HepG2 (cell line): ENCODE data around the gene TTC24. TPM values are rescaled to one million over a fixed set of nuclear protein-coding genes. Genes with fewer than 3 reads are reported as not detected.

Source experiments
- ATF7 ChIP-seq, 2 experiments: fragments of 450-650 bp in 1 of 2; sonication (generic) in 1 of 2; formaldehyde crosslinking in 1 of 2; IDR thresholded peaks; 2 replicates each; pipeline versions ENCODE4 v1.4.0 to v1.6.1; 2016 to 2020; ENCODE audit warnings: antibody characterized with exemption in 1 of 2, mild to moderate bottlenecking in 1 of 2, missing genetic modification reagents in 1 of 2
- GATAD2A ChIP-seq: IDR thresholded peaks from 2 replicates; pipeline ENCODE4 v1.6.1; 2016
- ZNF292 ChIP-seq: sonication (generic); formaldehyde crosslinking; IDR thresholded peaks from 2 replicates; pipeline ENCODE4 v1.8.1; 2022; ENCODE audit warnings: mild to moderate bottlenecking, low read depth, missing genetic modification reagents, borderline replicate concordance
- ZSCAN9 ChIP-seq: IDR thresholded peaks from 2 replicates; pipeline ENCODE4 v1.6.1; 2016; ENCODE audit warnings: borderline replicate concordance
- polyA plus RNA-seq, 8 experiments: library from polyadenylated mRNA; depleted of rRNA in 3 of 8; stranded (reverse) in 7 of 8; unstranded in 1 of 8; fragments of >200 nt; fragmentation: Illumina TruSeq in 4 of 8; extraction: Trizol in 4 of 8; gene quantifications; 2 replicates each; pipeline versions ENCODE4 v1.2.1 to v1.2.3, GENCODE V29; 2011 to 2016; ENCODE audit warnings: low read depth in 4 of 8, missing spikeins in 1 of 8, mixed read lengths in 1 of 8; ENCODE audit not compliant: insufficient read depth in 1 of 8
- total RNA-seq, 5 experiments: library from RNA; depleted of rRNA; stranded (reverse); fragments of >200 nt; fragmentation: Illumina TruSeq; extraction: Trizol; gene quantifications; 2 replicates each; pipeline ENCODE4 v1.2.3, GENCODE V29; 2016; ENCODE audit warnings: low read depth in 1 of 5
- TF ChIP-seq, protein P1 (sequence below): sonication (generic); formaldehyde crosslinking; IDR thresholded peaks from 2 replicates; pipeline ENCODE4 v1.4.0; 2020; ENCODE audit warnings: missing genetic modification reagents
- TF ChIP-seq, protein P2 (sequence below): sonication (generic); formaldehyde crosslinking; IDR thresholded peaks from 2 replicates; pipeline ENCODE4 v1.8.1; 2023; ENCODE audit warnings: missing genetic modification reagents, inconsistent platforms, borderline replicate concordance
- TF ChIP-seq, protein P3 (sequence below): sonication (generic); formaldehyde crosslinking; IDR thresholded peaks from 2 replicates; pipeline ENCODE4 v1.8.1; 2023; ENCODE audit warnings: mild to moderate bottlenecking, moderate library complexity, missing genetic modification reagents
- TF ChIP-seq, protein P4 (sequence below), 2 experiments: fragments of 450-650 bp in 1 of 2; sonication (generic) in 1 of 2; formaldehyde crosslinking in 1 of 2; IDR thresholded peaks; 2 replicates each; pipeline versions ENCODE4 v1.6.1 to v1.8.0; 2016 to 2022; ENCODE audit warnings: antibody characterized with exemption in 1 of 2, mild to moderate bottlenecking in 1 of 2, missing genetic modification reagents in 1 of 2
- TF ChIP-seq, protein P5 (sequence below): sonication (generic); formaldehyde crosslinking; IDR thresholded peaks from 2 replicates; pipeline ENCODE4 v1.4.0; 2020; ENCODE audit warnings: low read depth, missing genetic modification reagents

Gene TTC24
- total and polyA plus RNA-seq, 2 of the 13 experiments (the other 11 are each of a cell fraction or from before 2014, with no cell fraction given), result 0.13 to 0.18 TPM

DNA sequence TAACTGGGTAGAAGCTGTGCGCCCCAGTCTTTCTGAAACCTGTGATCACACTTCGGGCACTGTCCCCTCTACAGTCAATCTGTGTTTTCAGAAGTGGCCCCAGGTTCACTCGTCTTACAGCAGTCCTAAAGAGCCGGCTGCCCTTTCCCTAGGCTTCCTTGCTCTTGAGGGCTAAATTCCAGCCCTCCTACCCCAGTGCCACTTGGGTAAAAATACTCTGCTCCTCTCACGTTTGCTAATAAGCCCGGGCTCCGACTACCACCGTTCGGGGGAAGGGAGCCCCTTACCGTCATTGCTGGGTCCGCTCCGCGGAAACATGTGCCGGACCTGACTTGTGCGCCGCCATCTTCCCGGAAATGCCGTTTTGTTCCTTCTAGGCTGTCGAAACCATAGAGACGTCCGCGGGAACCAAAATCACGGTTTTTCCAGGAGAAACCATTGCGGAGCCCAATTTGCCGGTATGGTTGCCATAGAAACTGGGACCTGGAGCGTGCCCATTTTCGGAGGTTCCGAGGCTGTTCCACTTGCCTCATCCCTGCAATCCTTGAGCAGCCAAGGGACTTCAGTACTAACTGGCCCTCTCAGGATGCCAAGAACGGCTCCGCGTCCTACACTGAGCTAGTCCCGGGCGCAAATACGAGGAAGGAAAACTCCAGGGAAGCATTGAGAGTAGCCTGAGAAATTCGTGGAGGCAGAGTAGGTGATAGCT is 21.8 kb downstream of the TTC24 start, which contains the start of gene GPATCH4 (continued):
- TF ChIP-seq, protein P1, sequence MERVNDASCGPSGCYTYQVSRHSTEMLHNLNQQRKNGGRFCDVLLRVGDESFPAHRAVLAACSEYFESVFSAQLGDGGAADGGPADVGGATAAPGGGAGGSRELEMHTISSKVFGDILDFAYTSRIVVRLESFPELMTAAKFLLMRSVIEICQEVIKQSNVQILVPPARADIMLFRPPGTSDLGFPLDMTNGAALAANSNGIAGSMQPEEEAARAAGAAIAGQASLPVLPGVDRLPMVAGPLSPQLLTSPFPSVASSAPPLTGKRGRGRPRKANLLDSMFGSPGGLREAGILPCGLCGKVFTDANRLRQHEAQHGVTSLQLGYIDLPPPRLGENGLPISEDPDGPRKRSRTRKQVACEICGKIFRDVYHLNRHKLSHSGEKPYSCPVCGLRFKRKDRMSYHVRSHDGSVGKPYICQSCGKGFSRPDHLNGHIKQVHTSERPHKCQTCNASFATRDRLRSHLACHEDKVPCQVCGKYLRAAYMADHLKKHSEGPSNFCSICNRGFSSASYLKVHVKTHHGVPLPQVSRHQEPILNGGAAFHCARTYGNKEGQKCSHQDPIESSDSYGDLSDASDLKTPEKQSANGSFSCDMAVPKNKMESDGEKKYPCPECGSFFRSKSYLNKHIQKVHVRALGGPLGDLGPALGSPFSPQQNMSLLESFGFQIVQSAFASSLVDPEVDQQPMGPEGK (CRISPR knock-in tag), result peak; percentile 53; the same call in 1 of the 2 replicates
- TF ChIP-seq, protein P2, sequence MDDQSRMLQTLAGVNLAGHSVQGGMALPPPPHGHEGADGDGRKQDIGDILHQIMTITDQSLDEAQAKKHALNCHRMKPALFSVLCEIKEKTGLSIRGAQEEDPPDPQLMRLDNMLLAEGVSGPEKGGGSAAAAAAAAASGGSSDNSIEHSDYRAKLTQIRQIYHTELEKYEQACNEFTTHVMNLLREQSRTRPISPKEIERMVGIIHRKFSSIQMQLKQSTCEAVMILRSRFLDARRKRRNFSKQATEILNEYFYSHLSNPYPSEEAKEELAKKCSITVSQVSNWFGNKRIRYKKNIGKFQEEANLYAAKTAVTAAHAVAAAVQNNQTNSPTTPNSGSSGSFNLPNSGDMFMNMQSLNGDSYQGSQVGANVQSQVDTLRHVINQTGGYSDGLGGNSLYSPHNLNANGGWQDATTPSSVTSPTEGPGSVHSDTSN (CRISPR knock-in tag), result no peak
- TF ChIP-seq, protein P3, sequence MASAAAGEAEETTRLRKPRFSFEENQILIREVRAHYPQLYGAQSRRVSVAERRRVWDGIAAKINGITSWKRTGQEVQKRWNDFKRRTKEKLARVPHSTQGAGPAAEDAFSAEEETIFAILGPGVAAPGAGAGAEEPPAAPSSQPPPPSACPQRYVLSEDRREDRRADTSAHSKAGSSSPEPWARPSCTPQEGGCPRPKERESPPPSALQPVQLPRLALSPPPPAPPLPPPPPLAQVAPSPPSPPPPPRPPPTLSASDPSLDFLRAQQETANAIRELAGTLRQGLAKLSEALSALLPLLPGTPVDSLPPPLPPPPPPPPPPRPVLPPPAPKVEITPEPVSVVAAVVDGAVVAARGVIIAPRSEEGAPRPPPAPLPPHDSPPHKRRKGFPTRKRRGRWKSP (CRISPR knock-in tag), result peak; percentile 80; the same call in 1 of the 2 replicates
- TF ChIP-seq ZSCAN9 (CRISPR knock-in tag), result peak; percentile 81
- TF ChIP-seq, protein P4, sequence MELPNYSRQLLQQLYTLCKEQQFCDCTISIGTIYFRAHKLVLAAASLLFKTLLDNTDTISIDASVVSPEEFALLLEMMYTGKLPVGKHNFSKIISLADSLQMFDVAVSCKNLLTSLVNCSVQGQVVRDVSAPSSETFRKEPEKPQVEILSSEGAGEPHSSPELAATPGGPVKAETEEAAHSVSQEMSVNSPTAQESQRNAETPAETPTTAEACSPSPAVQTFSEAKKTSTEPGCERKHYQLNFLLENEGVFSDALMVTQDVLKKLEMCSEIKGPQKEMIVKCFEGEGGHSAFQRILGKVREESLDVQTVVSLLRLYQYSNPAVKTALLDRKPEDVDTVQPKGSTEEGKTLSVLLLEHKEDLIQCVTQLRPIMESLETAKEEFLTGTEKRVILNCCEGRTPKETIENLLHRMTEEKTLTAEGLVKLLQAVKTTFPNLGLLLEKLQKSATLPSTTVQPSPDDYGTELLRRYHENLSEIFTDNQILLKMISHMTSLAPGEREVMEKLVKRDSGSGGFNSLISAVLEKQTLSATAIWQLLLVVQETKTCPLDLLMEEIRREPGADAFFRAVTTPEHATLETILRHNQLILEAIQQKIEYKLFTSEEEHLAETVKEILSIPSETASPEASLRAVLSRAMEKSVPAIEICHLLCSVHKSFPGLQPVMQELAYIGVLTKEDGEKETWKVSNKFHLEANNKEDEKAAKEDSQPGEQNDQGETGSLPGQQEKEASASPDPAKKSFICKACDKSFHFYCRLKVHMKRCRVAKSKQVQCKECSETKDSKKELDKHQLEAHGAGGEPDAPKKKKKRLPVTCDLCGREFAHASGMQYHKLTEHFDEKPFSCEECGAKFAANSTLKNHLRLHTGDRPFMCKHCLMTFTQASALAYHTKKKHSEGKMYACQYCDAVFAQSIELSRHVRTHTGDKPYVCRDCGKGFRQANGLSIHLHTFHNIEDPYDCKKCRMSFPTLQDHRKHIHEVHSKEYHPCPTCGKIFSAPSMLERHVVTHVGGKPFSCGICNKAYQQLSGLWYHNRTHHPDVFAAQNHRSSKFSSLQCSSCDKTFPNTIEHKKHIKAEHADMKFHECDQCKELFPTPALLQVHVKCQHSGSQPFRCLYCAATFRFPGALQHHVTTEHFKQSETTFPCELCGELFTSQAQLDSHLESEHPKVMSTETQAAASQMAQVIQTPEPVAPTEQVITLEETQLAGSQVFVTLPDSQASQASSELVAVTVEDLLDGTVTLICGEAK (IDR thresholded peaks at IDR 0.05), result no peak
- TF ChIP-seq, protein P4 (CRISPR knock-in tag; IDR thresholded peaks at IDR 0.05), result peak; percentile 80
- TF ChIP-seq GATAD2A (CRISPR knock-in tag), result peak; percentile 63
- TF ChIP-seq ZNF292, result no peak
- TF ChIP-seq, protein P5, sequence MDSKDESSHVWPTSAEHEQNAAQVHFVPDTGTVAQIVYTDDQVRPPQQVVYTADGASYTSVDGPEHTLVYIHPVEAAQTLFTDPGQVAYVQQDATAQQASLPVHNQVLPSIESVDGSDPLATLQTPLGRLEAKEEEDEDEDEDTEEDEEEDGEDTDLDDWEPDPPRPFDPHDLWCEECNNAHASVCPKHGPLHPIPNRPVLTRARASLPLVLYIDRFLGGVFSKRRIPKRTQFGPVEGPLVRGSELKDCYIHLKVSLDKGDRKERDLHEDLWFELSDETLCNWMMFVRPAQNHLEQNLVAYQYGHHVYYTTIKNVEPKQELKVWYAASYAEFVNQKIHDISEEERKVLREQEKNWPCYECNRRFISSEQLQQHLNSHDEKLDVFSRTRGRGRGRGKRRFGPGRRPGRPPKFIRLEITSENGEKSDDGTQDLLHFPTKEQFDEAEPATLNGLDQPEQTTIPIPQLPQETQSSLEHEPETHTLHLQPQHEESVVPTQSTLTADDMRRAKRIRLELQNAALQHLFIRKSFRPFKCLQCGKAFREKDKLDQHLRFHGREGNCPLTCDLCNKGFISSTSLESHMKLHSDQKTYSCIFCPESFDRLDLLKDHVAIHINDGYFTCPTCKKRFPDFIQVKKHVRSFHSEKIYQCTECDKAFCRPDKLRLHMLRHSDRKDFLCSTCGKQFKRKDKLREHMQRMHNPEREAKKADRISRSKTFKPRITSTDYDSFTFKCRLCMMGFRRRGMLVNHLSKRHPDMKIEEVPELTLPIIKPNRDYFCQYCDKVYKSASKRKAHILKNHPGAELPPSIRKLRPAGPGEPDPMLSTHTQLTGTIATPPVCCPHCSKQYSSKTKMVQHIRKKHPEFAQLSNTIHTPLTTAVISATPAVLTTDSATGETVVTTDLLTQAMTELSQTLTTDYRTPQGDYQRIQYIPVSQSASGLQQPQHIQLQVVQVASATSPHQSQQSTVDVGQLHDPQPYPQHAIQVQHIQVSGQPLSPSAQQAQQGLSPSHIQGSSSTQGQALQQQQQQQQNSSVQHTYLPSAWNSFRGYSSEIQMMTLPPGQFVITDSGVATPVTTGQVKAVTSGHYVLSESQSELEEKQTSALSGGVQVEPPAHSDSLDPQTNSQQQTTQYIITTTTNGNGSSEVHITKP (CRISPR knock-in tag), result peak; percentile 88
- no peak for TF ChIP-seq ATF7 (IDR thresholded peaks at IDR 0.05)
- no peak for TF ChIP-seq ATF7 (CRISPR knock-in tag; IDR thresholded peaks at IDR 0.05)
